PC-9 (cell line): Measurements from ENCODE around the gene S100A16. TPM values are rescaled to one million over a fixed set of nuclear protein-coding genes. Genes with fewer than 3 reads are reported as not detected.

Experiments used
- BruUV-seq: library from RNA; stranded (reverse); fragments of 400-500 nt; replicated peaks from 2 replicates; lab custom pipeline; 2021; lab: Mats Ljungman, UMichigan
- CTCF ChIA-PET: fragments of 300-600 bp; sonication (Branson Sonifier 250); formaldehyde crosslinking; loops from one replicate; lab custom pipeline; 2022; ENCODE audit warnings: antibody characterized with exemption; lab: Charles Lee
- POLR2A ChIA-PET: fragments of 300-600 bp; sonication (Branson Sonifier 250); formaldehyde crosslinking; loops from one replicate; lab custom pipeline; 2022; ENCODE audit warnings: antibody characterized with exemption; ENCODE audit not compliant: unreplicated experiment; lab: Charles Lee
- DNase-seq, 2 experiments: peaks; one replicate each; pipeline versions ENCODE4 v3.0.0 to v3.0.0-alpha.2; 2015 to 2022; ENCODE audit warnings: mixed read lengths in 1 of 2
- H2AFZ ChIP-seq: fragments of 200-600 bp; sonication (generic); 2 replicates; pipeline ENCODE4 v1.8.1; 2017; ENCODE audit warnings: antibody characterized with exemption
- H3F3A ChIP-seq: fragments of 200-600 bp; sonication (generic); 2 replicates; pipeline ENCODE4 v1.8.1; 2017; ENCODE audit warnings: antibody characterized with exemption, mild to moderate bottlenecking, low read depth; ENCODE audit not compliant: insufficient read depth
- H3K27ac ChIP-seq: fragments of 200-600 bp; sonication (generic); 2 replicates; pipeline ENCODE4 v1.6.1; 2016; ENCODE audit warnings: mixed run types
- H3K27me3 ChIP-seq: fragments of 200-600 bp; sonication (generic); 2 replicates; pipeline ENCODE4 v1.6.1; 2016; ENCODE audit warnings: low read depth, mixed run types; ENCODE audit not compliant: insufficient read depth
- H3K36me3 ChIP-seq: fragments of 200-600 bp; sonication (generic); 2 replicates; pipeline ENCODE4 v1.6.1; 2016; ENCODE audit warnings: low read depth, mixed run types
- H3K4me1 ChIP-seq: fragments of 200-600 bp; sonication (generic); replicated peaks from 2 replicates; pipeline ENCODE4 v1.6.1; 2016; ENCODE audit warnings: mixed run types; ENCODE audit not compliant: insufficient read depth
- H3K4me2 ChIP-seq: fragments of 200-600 bp; sonication (generic); 2 replicates; pipeline ENCODE4 v1.6.1; 2017; ENCODE audit warnings: mixed run types
- H3K4me3 ChIP-seq: fragments of 200-600 bp; sonication (generic); 2 replicates; pipeline ENCODE4 v1.6.1; 2016; ENCODE audit warnings: mixed run types
- H3K79me2 ChIP-seq: fragments of 200-600 bp; sonication (generic); 2 replicates; pipeline ENCODE4 v1.6.1; 2017; ENCODE audit warnings: low read depth, mixed run types
- H3K9me2 ChIP-seq: fragments of 200-600 bp; sonication (generic); 2 replicates; pipeline ENCODE4 v1.8.1; 2017; ENCODE audit warnings: mild to moderate bottlenecking; ENCODE audit not compliant: insufficient read depth
- H3K9me3 ChIP-seq: fragments of 200-600 bp; sonication (generic); 2 replicates; pipeline ENCODE4 v1.8.1; 2016; ENCODE audit warnings: low read depth; ENCODE audit not compliant: insufficient read depth
- H4K20me1 ChIP-seq: fragments of 200-600 bp; sonication (generic); 2 replicates; pipeline ENCODE4 v1.8.1; 2017; ENCODE audit not compliant: insufficient read depth
- CTCF ChIP-seq: fragments of 200-600 bp; sonication (generic); conservative IDR thresholded peaks from 2 replicates; pipeline ENCODE4 v1.6.1; 2017; ENCODE audit warnings: mixed run types, antibody characterized with exemption, mild to moderate bottlenecking, moderate library complexity
- EZH2 ChIP-seq: fragments of 200-600 bp; sonication (generic); IDR thresholded peaks from 2 replicates; pipeline ENCODE4 v1.8.0; 2017; ENCODE audit warnings: antibody characterized with exemption, low read depth
- intact Hi-C: fragments of 100-400 bp; cut with micrococcal nuclease; formaldehyde crosslinking; loops from one replicate; pipeline ENCODE4 v1.10.0; 2022; ENCODE audit not compliant: unreplicated experiment
- total RNA-seq: library from RNA; stranded (reverse); gene quantifications from 2 replicates; pipeline ENCODE4 v1.2.3, GENCODE V29; 2021

Gene S100A16
- total RNA-seq, 1 experiment from 2014 or later = 276 TPM

- H3K27me3 ChIP-seq = no peaks in the 10 kb centered on the region
- no peaks in the 10 kb centered on the region for H3K9me2 ChIP-seq
- H3K4me2 ChIP-seq = peak overlapping the region; percentile 80
- H3K9me3 ChIP-seq = no peaks in the 10 kb centered on the region
- intact Hi-C loops = loop anchor here (2.0 kb wide), 1 partner anchor 35 kb away; the partner anchor contains the start of gene ILF2
- BruUV-seq = no TSS peak
- no peak overlapping the region for H3K27ac ChIP-seq
- peaks cover 65% of the 10 kb centered on the region for H3K79me2 ChIP-seq
- H3F3A ChIP-seq = peaks cover 32% of the 10 kb centered on the region
- no peak for TF ChIP-seq EZH2
- TF ChIP-seq CTCF = no peak
- POLR2A ChIA-PET = interaction anchor here (0.6 kb wide), 2 partner anchors 129 to 1839 kb away, joined by 3 to 4 read pairs; no protein-coding TSS in a partner anchor
- DNase-seq = no peak
- H4K20me1 ChIP-seq = peaks cover 20% of the 10 kb centered on the region
- no peak overlapping the region for H2AFZ ChIP-seq
- CTCF ChIA-PET = no interaction called here
- peaks cover 20% of the 10 kb centered on the region for H3K4me1 ChIP-seq
- H3K4me3 ChIP-seq = peak overlapping the region; percentile 96; the same call in 1 of the 2 replicates
- peaks cover 45% of the 10 kb centered on the region for H3K36me3 ChIP-seq
Observed at GRCh38 chr1:153635872-153636271, 22.9 kb upstream of the S100A16 start.

- H3K9me3 ChIP-seq = no peaks in the 10 kb centered on the region
- H3K79me2 ChIP-seq = peaks cover 47% of the 10 kb centered on the region
- peaks cover 27% of the 10 kb centered on the region for H3K36me3 ChIP-seq
- H3F3A ChIP-seq = peaks cover 27% of the 10 kb centered on the region
- H4K20me1 ChIP-seq = peaks cover 12% of the 10 kb centered on the region
- H2AFZ ChIP-seq = peak within 1 kb of the TSS; percentile 52; the same call in 1 of the 2 replicates
- no peaks in the 10 kb centered on the region for H3K27me3 ChIP-seq
- H3K27ac ChIP-seq = peak within 1 kb of the TSS; percentile 100
- CTCF ChIA-PET = interaction anchor here (0.6 to 1.0 kb wide), 4 partner anchors 18 to 26 kb away, joined by 3 to 5 read pairs (median 4); partner anchors contain the start of gene S100A14
- TSS peak; percentile 84 for BruUV-seq
- TF ChIP-seq EZH2 (no peak), CTCF (no peak)
- no peaks in the 10 kb centered on the region for H3K9me2 ChIP-seq
- H3K4me3 ChIP-seq = peak within 1 kb of the TSS; percentile 96
- H3K4me2 ChIP-seq = peak within 1 kb of the TSS; percentile 80
- POLR2A ChIA-PET = interaction anchor here (0.5 to 2.1 kb wide), 24 partner anchors 16 to 1647 kb away, joined by 3 to 48 read pairs (median 6); partner anchors contain the start of genes S100A14, S100A16 and S100A4
- intact Hi-C loops = loop anchor here (1.0 to 2.0 kb wide), 6 partner anchors 18 to 66 kb away; partner anchors contain the start of genes ILF2, S100A14 and S100A16
- H3K4me1 ChIP-seq = peaks cover 20% of the 10 kb centered on the region
- peak; percentile 92 to 98 for DNase-seq
Observed at GRCh38 chr1:153633754-153634665, 21.1 kb upstream of the S100A16 start, which contains the start of gene CHTOP. Gene CHTOP (plus strand): TSS chr1:153634066. CDS start chr1:153636589, 2,523 bp downstream.

- Histone ChIP-seq H4K20me1 (peaks cover 12% of the 10 kb centered on the region), H3K79me2 (peaks cover 43% of the 10 kb centered on the region), H3F3A (peaks cover 21% of the 10 kb centered on the region), H3K27ac (peak overlapping the region; percentile 100), H3K4me2 (peak overlapping the region; percentile 80), H3K4me1 (peaks cover 20% of the 10 kb centered on the region), H3K9me3 (no peaks in the 10 kb centered on the region), H3K27me3 (no peaks in the 10 kb centered on the region), H2AFZ (no peak overlapping the region), H3K9me2 (no peaks in the 10 kb centered on the region), H3K36me3 (peaks cover 21% of the 10 kb centered on the region), H3K4me3 (peak overlapping the region; percentile 96; the same call in 1 of the 2 replicates)
- intact Hi-C loops = loop anchor here (1.0 kb wide), 1 partner anchor 20 kb away; the partner anchor contains the start of gene S100A16
- POLR2A ChIA-PET = interaction anchor here (0.6 to 2.1 kb wide), 13 partner anchors 15 to 1647 kb away, joined by 3 to 48 read pairs (median 6); partner anchors contain the start of genes S100A14, S100A16 and S100A4
- CTCF ChIA-PET = no interaction called here
- DNase-seq = no peak
- BruUV-seq = no TSS peak
- TF ChIP-seq CTCF = no peak
Observed at GRCh38 chr1:153633161-153633753, 20.3 kb upstream of the S100A16 start.
